Fibroblast of skin of scalp (primary cell): ENCODE results near the gene MGAM2.

Source experiments
- DNase-seq: peaks from one replicate; pipeline ENCODE4 v3.0.0-alpha.2; 2013

MGAM2 gene

DNA sequence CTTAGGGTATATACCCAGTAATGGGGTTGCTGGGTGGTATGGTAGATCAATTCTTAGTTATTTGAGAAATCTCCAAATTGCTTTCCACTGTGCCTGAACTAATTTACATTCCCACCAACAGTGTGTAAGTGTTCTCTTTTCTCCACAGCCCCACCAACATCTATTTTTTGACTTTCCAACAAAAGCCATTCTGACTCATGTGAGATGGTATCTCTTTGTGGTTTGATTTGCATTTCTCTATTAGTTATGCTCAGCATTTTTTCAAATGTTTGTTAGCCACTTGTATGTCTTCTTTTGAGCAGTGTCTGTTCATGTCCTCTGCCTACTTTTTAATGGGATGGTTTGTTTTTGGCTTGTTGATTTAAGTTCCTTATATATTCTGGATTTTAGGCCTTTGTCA lies 66.4 kb downstream of the MGAM2 start:
- DNase-seq, result peak; percentile 2

DNA sequence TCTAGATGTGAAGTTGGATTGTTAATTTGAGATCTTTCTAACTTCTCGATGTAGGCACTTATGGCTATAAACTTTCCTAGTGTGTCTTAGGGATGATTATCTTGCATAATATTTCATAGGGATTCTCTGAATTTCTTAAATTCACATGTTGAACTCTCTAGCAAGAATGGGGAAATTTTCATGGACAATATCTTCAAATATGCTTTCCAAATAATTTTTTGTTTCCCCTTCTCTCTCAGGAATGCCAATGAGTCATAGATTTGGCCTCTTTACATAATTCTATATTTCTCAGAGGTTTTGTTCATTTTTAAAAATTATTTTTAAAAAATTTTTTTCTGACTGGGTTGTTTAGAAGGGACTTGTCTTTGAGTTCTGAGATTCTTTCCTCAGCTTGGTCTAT lies 68.9 kb downstream of the MGAM2 start:
- DNase-seq, result no peak

DNA sequence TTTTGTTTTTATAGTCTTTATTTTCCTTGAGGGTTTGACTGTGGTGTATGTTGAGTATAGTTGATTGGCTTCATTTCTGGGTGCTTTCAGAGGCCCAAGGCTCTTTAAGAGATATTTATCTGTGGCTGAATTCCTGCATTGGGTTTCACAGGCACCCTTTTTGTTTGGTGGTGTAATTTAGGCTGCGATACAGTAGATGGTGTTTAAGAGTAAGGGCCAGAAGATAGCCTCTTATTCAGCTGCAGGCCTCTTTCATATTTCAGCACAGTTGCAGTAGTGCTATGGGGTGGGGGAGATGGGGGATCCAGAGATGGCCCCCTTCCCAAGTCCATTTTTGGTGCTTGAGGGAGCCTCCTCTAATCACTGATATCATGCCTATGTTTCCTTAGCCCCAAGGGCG lies 69.7 kb downstream of the MGAM2 start:
- DNase-seq, result no peak

DNA sequence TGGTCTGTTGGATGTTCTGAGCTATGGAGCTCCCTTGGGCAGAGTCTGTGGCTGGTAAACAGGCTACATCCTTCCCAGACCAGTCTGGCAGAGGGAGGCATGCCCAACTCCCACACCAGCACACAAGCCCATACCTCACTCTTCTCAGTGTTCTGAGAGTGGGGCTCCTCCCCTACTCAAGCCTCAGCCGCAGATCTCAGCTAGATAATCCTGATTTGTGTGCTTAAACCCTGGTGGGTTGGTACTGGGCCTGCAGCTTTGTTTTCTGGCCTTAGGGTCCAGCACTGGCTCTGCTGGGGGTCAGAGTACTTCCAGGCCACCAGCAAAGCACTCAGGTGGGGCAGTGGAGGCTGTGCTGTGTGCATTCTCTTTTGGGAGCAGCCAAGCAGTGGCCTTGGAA lies 70.4 kb downstream of the MGAM2 start:
- DNase-seq, result no peak

DNA sequence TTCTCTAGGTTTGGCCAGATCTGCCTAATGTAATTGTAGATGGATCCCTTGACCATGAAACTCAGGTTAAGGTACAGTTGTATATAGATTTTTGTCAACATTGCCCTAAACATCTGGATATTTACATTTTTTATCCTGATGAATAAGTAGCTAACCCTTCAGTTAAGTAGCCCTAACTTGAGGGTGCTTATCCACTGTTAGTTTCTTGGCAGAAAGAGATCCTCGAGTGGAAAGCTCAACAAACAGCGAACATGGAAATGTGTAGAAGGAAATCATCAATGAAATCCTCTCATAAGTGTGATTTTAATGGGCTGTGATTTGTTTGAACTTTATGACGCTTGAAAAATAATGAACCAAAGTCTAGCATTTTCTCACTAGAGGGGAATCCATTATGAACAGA lies 73.6 kb downstream of the MGAM2 start:
- DNase-seq, result no peak

DNA sequence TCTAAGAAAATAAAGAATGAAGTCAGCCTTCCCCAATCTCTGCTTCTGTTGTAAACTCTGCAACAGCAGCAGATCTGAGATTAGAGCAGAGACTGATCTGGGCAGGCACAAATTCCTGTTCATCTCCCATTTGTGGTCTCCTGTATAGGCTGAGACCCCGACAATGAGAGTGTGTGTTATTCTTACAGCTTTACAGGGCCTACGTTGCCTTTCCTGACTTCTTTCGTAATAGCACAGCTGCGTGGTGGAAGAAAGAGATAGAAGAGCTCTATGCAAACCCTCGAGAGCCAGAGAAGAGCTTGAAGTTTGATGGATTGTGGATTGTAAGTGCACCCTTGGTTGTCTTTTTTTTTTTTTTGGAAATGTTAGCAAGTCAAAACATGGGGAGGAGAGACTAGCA lies 74.3 kb downstream of the MGAM2 start:
- DNase-seq, result no peak

DNA sequence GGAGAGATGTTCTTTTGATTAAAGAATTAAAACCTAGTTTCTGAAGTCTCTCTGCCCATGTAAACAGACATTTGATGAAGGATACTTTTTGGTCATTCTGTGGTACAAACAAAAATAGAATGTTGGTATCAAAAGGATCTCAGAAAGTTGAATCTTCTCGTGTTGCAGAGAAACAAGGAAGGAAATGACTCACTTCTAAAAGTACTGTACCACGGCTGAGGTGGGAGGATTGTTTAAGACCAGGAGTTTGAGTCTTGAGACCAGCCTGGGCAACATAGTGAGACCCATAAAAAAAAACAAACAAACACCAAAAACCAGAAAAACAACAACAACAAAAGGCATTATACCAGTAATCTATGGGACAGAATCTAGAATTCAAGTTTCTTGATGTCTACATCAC lies 76.6 kb downstream of the MGAM2 start:
- no peak for DNase-seq

DNA sequence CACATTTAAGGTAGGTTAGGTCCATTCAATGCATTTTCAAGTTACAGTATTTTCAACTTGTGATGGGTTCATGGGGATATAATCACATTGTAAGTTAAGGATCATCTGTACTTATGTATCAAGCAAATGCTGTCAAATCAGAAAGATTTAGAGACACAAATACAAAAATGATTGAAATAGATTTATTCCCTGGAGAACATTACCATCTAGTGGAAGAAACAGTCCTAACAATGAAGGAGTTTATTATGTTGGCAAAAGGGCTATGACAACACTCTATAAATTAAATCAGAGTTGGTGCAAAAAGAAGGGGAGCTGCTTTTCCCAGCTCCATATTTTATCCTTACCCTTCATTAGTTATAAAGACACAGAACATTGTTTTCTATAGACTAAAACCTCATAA lies 77.3 kb downstream of the MGAM2 start:
- no peak for DNase-seq

DNA sequence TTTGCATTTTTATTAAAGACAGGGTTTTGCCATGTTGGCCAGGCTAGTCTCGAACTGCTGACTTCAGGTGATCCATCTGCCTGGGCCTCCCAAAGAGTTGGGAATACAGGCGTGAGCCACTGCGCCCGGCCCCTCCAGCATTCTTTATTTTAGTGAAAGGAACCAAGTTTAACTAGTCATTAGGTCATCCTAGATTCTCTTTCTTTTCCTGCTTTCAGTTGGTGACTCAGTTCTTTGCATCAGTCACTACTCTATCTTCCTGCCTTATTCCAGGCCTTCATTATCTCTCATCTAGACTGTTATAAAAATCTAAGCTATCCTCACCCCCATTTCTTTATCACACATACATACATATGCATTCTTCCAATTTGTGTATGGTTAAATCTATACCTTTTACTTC lies 82.7 kb downstream of the MGAM2 start:
- no peak for DNase-seq

DNA sequence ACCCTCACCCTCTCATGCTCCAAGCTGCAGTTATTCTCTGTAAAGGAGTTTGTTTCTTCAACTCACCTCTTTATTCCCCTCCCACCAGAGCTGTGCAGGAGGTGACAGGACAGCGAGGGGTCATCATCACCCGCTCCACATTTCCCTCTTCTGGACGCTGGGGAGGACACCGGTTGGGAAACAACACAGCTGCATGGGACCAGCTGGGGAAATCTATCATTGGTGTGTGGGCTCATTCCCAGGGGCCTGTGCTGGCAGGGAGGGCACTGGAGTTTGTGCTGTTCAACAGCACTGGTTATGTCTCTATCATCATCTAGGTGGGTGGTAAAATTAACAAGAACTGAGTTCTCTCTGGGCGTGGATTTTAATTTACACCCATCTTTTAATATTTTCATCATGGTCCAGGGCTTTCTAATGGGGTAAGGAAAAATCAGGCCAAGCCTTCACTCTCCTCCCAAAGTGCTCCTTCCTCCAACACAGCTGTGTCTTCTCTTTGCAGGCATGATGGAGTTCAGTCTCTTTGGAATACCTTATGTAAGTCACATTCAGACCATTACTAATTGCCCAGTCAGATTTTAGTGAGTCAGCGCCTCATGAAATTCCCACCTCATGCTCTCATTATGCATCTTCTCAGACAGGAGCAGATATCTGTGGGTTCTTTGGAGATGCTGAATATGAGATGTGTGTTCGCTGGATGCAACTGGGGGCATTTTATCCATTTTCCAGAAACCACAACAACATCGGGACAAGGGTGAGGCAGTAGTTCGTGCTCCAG lies 84.7 kb downstream of the MGAM2 start:
- DNase-seq, result no peak

DNA sequence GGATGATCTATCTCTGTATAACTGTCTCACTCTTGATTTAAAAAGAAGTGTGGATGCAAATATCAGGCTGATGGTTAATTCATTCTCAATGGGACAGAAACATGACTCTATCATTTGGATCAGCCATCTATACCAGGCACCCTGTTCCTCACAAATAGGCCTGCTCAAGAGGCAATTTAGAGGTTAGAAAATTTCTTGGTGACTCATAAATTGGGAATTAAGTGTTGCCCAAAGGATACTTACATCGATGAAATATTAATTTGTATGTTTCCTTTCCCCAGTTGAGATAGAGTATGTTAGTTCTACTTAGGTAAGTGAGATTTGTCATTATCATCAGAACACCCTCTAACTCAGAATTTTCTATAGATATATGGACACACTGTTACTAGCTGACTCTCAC lies 88.7 kb downstream of the MGAM2 start:
- DNase-seq, result no peak

DNA sequence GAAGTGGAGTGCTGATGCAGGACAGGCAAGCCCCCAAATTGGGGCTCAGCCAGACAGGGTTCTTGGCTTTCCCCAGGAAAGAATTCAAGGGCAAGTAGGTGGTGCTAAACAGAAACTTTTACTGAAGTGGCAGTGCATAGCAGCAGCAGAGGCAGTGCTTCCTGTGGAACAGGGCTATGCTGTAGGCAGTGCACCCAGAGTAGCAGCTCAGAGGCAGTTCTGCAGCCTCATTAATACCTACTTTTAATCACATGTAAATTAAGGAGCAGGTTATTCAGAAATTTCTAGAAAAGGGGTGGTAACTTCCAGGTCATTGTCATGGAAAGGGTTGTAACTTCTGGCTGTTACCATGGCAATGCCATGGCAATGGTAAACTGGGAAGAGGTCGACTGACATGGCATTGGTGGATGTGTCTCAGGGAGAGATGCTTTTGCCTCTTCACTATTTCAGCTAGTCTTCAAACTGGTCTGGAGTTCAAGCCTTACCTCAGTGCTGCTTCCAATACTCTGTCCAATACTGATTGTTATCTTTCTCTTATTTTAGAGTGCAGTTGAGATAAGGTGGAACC lies 117.1 kb downstream of the MGAM2 start:
- DNase-seq, result no peak

DNA sequence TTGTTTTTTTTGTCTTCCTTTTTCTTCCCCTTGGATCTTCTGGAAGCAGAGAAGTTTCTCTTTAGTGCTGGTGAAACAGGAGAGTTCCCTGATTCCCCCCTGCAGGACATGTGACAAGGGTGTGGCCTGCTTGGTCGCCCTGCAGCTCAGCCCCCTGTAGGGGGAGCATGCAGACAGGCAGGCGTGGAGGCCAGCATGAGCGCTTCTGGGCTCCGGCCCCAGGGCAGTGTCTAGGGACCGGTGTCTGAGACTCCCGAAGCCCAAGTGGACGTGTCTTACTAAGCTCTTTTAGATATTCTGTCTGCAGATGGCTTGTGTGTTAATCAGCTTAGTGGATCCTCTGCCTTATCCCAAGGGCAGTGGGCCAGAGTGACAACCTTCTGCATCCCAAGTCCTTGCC lies 120.2 kb downstream of the MGAM2 start:
- no peak for DNase-seq

DNA sequence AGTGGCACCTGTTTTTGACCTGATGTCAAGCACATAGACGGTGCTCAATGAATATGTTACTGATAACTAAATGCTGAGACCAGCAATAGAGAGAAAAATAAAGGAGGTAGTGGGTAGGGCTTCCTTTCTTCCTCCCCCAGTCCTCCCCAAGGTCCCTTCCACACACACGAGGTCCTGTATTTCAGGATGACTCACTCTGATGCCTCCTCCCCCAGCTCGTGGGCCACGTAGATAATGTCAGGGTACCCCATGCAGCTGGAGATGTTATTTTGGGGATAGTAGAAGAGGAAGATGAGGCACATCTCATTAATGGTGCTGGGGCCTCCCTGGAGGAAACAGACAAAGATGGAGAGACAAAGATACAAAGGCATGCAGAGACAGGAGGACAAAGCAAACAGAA lies 129.0 kb downstream of the MGAM2 start:
- no peak for DNase-seq

DNA sequence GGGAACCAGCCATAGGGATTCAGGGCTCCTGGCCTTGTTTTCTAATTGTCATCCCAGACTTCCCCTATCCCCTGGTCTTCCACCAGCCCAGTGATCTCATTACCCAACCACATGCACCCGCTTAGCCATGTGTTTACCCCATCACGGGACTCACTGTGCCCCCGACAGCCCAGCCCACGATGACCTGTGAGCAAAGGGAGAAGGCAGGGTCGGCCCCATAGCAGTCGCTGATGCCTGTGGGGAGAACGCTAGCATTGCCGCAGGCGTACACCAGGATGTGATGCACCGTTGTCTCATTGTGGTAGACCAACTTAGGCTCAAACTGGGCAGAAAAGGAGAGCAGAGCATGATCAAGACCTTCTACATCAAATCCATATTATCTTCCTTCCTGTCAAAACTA lies 132.3 kb downstream of the MGAM2 start:
- DNase-seq, result no peak

DNA sequence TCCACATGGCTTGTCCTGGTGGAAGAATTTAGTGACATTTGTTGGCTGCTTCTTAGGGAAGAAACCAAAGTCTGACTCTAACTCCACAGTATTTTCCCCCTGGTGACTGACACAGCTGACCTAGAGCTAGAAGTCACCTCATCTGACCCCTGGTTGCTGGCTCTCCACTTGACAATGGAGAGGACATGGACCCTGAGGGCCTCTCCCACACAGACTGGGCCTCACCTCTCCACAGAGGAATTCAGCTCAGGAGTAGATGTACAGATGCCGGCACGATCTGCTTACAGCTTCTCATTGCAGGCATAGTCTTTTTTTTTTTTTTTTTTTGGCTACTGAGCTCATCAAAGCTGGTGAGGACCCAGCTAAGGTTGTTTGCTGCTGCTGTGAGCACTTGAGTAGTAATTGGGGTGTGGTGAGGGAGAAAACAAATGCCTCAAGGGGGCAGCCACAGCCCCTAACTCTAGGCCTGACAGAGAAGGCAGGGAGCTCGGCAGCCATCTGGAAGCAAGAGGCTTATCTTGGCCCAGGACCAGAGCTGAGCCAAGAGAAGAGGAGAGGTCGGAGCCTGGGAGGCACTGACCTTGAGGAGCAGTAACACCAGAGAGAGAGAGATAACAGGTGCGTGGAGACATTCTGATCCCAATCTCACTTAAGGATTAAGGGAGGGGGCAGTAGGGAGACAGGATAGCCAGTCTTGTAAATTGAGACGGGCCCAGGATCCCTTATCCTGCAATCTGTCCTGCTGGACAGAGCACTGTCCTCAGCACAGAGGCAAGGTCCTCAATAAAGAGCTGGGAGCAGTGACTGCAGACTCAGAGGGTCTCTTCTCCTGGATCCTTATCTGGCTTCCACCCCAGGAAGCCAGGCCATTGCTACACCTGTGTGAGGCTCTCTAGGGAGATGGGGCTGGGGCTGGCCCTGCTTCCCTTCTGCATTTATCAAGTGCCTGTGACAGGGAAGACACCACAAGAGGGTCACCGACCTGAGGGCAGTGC lies 136.9 kb downstream of the MGAM2 start:
- DNase-seq, result no peak

DNA sequence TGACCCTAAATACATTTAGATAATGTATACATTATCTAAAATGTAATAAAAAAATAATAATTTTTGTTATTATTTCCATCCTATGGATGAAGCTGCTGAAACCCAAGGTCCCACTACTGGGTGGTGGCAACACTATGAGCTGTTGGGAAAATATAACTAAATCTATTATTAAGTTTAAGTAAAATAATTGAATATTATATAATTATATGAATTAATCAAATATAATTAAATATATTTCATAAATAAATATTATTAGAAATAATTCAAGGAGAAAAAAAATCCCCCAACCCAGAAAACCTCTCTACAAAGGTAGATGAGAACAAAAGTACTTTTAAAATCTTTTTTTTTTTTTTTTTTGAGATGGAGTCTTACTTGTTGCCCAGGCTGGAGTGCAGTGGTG lies 138.4 kb downstream of the MGAM2 start:
- DNase-seq, result no peak

DNA sequence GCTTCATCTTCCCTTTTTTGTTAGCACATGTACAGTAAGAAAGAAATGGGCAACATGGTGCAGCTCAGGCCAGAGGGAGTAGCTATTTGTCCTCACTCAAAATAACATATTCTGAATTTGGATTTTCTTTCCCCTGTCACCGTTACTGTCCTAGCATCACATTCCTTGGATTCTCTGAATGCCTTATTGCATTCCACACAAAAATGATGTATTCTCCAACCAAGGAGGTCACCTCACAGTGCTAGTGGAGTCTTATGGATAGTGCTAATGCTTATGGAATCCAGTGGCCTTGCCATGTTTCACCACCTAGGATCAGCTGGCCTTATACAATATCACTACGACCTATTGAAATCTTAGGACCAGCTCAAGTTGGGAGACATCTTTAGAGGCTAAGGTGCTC lies 139.2 kb downstream of the MGAM2 start:
- DNase-seq, result peak; percentile 6

DNA sequence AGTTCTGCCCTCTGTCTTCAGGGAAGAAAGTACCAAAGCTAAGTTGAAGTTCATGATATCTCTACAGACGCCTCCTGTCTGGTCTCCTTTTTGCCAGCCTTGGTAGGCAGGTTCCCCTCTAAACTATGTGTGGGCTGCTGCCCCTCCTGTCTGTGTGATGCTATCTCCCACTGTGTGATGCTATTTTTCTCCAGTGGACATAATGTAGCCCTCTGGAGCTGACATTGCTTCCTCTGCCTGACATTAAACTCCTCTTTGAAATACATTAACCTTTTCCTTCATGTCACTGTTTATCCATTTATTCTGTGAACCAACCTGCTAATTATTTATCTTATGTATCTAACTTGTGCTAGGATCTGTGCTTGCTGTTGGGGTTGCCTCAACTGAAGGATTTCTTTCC lies 146.4 kb downstream of the MGAM2 start, which contains the start of gene PRSS58:
Gene PRSS58, minus strand, starts transcription at position 101 of the 400 bp plus-strand sequence. CDS start 351 bp downstream, outside the sequence.
- no peak for DNase-seq

DNA sequence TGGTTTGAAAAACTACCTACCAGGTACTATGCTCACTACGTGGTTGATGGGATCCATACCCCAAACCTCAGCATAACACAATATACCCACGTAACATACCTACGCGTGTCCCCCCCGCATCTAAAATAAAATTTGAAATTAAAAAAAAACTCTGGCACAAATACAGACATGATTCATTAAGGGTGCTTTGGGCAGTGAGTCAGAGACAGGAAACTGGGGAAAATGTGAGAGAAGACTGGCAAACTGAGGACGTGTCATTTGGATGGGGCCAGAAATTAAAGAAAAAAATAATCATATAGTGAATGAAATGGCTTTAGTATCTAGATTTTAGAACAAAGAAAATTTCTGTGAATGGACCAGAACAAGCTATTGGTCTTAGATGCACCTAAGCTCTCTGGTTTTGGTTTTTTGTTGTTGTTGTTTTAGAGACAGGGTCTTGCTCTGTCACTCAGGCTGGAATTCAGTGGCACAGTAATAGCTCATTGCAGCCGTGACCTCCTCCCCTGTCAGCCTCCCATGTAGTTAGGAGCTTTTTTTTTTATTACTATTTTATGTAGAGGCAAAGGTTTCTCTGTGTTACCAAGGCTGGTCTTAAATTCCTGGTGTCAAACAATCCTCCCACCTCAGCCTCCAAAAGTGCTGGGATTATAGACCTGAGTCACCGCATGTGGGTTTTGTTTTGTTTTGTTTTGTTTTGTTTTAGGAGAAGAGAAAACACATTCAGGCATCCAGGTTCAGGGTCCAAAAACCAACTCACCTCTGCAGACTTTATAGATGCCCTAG lies 152.3 kb downstream of the MGAM2 start:
- peak; percentile 35 for DNase-seq
